ENCODE data around the gene ALK. TPM values are rescaled to one million over a fixed set of nuclear protein-coding genes. Genes with fewer than 3 reads are reported as not detected.

Gene ALK
- total RNA-seq, 1 donor from 2014 or later: 0.14 TPM

DNA sequence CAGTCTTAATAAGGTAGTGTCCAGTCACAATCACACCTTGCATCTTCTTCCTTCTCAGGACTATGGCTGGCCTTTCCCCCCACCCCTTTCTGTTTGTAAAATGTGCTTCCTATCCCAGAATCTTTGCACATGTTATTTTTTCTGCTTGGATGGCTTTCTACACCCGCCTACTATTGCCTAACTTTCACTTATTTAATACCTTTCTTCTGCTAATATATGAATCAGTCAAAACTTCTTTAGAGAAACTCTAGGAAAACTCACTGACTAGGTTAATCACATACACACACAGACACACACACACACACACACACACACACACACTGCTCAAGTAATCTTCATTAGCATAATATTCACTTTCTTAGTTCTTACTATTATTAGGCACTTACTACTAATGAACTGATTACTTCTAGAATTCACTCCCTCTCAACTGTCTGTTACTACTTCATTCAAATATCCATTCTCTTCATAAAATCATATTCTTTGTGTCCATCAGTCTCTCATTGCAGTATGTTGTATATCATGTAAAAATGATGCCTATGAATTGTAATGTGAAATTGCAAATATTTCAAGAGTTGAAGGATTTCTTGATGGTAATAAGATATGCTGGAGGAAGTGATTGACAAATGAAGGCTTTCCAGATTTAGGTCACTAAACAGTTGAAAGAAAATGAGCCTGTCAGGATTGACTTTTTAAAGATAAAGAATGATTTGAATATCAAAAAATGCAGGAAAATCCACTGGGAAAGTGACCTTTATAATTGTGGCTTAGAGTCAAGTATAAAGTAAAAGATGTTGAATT, 754.9 kb downstream of the ALK start:
- Histone ChIP-seq H3K27ac (replicated peaks) (no peak overlapping the region), H3K27me3 (ENCODE audit: low read depth) (no peaks in the 10 kb centered on the region), H3K4me3 (no peak overlapping the region), H3K9me3 (replicated peaks) (no peaks in the 10 kb centered on the region), H3K36me3 (peaks cover 32% of the 10 kb centered on the region), H3K4me1 (no peaks in the 10 kb centered on the region)
- no peak for DNase-seq
- TF ChIP-seq, protein P1, sequence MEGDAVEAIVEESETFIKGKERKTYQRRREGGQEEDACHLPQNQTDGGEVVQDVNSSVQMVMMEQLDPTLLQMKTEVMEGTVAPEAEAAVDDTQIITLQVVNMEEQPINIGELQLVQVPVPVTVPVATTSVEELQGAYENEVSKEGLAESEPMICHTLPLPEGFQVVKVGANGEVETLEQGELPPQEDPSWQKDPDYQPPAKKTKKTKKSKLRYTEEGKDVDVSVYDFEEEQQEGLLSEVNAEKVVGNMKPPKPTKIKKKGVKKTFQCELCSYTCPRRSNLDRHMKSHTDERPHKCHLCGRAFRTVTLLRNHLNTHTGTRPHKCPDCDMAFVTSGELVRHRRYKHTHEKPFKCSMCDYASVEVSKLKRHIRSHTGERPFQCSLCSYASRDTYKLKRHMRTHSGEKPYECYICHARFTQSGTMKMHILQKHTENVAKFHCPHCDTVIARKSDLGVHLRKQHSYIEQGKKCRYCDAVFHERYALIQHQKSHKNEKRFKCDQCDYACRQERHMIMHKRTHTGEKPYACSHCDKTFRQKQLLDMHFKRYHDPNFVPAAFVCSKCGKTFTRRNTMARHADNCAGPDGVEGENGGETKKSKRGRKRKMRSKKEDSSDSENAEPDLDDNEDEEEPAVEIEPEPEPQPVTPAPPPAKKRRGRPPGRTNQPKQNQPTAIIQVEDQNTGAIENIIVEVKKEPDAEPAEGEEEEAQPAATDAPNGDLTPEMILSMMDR (IDR thresholded peaks at IDR 0.05; ENCODE audit: borderline replicate concordance): no peak
- intact Hi-C loops (cut with micrococcal nuclease): no loop called here

DNA sequence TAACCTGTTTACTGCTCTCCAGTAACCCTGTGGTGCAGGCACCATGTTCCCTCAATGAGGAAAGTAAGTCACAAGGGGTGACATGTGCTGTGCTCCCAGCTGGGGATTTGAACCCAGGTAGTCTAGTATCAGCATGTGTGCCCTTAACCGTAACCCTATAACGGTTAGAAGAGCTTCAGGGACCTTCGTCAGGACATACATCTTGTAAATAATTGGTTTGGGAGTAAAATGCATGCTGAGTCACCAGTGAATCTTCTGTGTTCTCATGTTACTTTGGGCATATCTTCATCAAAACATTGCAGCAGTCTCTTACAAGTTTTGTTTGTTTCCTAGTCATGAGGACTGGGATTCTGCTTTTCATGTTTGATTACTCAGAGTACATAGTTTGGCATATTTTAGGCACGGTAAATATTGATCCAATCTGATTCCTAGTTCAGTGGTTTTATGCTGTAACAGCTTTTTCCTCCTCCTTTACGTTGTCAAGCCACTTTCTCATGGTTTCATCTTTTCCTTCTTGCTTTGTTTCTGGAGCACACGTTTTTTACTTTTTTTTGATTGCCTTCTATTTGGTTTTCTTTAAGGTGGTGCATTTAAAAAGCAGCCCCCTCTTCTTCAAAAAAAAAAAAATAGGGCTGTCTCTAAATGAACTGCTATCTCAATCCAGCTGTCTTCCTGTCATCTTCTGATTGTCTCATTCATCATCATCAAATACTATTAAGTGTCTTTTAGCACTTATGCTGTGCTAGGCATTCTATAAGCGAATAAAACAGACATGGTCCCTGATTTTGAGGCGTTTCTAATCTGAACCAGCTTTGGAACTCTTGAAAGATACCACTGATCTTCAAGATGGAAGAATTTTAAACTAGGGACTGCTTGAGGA, 755.8 kb downstream of the ALK start:
- TF ChIP-seq, protein P1 (IDR thresholded peaks at IDR 0.05; ENCODE audit: borderline replicate concordance): no peak
- intact Hi-C loops (cut with micrococcal nuclease): no loop called here

DNA sequence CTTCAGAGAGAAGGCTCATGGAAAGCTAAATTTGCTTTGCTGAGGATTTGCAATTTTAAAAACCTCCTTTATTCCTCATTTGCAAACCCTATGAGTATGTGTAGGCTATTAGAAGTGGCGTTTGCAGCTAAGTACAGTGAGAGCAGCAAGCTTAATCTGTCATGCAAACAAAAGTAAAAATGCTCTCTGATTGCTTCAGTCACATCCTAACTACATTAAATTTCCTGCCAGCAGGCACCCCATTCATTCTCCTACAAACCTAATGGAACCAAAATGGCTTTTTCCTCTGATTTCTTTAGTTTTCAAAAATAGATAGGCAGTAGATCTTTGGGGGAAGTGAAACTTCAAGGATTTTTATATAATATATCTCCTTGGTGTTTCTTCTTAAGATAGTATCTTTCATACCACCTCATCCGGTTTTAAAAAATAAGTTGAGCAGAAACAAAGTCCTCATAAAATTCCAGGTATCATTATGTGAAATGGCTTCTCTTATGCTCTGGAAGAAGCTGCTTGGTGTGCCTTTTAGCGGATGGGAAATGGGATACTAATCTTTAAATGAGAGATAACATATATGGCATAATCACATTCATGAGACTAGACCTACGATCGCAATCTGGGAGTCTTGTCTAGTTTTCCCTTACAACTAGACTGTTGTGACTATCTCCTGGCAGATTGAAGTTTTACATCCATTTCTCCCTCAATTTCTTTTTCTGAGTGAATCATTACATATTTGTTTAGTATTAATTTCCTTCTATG, 757.1 kb downstream of the ALK start:
- TF ChIP-seq, protein P1 (IDR thresholded peaks at IDR 0.05; ENCODE audit: borderline replicate concordance): no peak
- no peak for DNase-seq
- Histone ChIP-seq H3K4me3 (no peak overlapping the region), H3K36me3 (peaks cover 39% of the 10 kb centered on the region), H3K9me3 (replicated peaks) (no peaks in the 10 kb centered on the region), H3K4me1 (no peaks in the 10 kb centered on the region), H3K27me3 (ENCODE audit: low read depth) (no peaks in the 10 kb centered on the region), H3K27ac (replicated peaks) (no peak overlapping the region)
- intact Hi-C loops (cut with micrococcal nuclease): no loop called here

More for the DNA sequence above, 755.8 kb downstream of the ALK start:
- no peak for DNase-seq
- Histone ChIP-seq H3K4me1 (no peaks in the 10 kb centered on the region), H3K4me3 (no peak overlapping the region), H3K27ac (replicated peaks) (no peak overlapping the region), H3K27me3 (ENCODE audit: low read depth) (no peaks in the 10 kb centered on the region), H3K9me3 (replicated peaks) (no peaks in the 10 kb centered on the region), H3K36me3 (peaks cover 36% of the 10 kb centered on the region)

DNA sequence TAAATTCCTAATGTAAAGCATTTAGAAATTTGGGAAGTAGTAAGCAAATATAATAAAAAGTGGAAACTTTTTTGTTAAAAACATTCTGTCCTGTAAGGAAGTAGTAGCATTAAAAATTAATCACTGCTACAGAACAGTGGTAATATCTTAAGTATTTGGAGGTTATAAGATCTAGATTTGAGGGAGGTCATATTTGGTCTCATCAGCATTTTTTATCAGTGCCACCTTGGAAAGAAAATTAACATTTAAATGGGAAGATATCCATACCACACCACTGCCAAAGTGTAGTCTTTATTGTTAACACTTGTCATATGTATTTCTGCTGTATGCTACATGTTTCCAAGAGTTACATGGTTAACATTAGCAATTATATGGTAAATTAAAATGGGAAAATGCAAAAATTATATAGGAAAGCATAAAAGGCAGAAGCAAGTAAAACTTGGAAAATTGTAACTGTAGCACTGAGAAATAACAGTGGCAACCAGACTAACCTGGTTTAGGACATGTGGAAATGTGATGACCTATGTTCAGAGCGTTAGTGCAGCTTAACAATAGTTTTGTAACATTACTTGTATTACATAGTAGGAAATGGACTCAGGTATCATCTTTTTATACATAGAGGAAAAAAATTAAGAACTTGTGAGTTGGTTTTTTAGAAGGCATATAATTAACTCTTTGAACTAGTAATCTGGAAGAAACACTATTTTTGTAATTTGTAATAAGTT, 759.0 kb downstream of the ALK start:
- H3K36me3 ChIP-seq: peaks cover 40% of the 10 kb centered on the region
- no peaks in the 10 kb centered on the region for H3K27me3 ChIP-seq (ENCODE audit: low read depth)
- peaks cover 7% of the 10 kb centered on the region for H3K4me1 ChIP-seq
- H3K9me3 ChIP-seq (replicated peaks): no peaks in the 10 kb centered on the region
- DNase-seq: no peak
- H3K4me3 ChIP-seq: no peak overlapping the region
- intact Hi-C loops (cut with micrococcal nuclease): no loop called here
- TF ChIP-seq, protein P1 (IDR thresholded peaks at IDR 0.05; ENCODE audit: borderline replicate concordance): no peak
- no peak overlapping the region for H3K27ac ChIP-seq (replicated peaks)

DNA sequence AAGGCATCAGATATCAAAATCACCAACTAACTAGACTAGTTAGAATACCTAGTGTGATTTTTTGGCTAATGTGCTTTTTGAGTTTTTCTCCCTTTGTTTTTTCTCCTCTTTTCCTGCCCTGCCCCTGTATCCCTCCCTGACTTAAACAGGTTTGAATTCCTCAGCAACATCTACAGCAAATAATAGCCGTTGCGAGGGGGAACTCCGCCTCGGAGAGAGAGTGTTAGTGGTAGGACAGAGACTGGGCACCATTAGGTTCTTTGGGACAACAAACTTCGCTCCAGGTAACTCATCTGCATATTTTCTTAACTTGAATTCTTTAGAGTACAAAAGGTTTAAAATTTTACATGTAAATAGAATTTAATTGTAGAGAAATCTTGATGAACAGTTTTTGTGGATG, 761.2 kb downstream of the ALK start:
- intact Hi-C loops (cut with micrococcal nuclease): no loop called here
- Histone ChIP-seq H3K36me3 (peaks cover 54% of the 10 kb centered on the region), H3K9me3 (replicated peaks) (no peaks in the 10 kb centered on the region), H3K27ac (replicated peaks) (no peak overlapping the region), H3K27me3 (ENCODE audit: low read depth) (no peaks in the 10 kb centered on the region), H3K4me3 (no peak overlapping the region), H3K4me1 (peaks cover 11% of the 10 kb centered on the region)
- no peak for DNase-seq
- TF ChIP-seq, protein P1 (IDR thresholded peaks at IDR 0.05; ENCODE audit: borderline replicate concordance): no peak

All from left ventricle myocardium inferior (tissue), 1 donor.